HEK293T (cell line): ENCODE results near the gene SLC25A21.

Source experiments
- ARNT ChIP-seq: fragments of 450-650 bp; IDR thresholded peaks from 2 replicates; pipeline ENCODE4 v1.6.1; 2017; ENCODE audit warnings: mild to moderate bottlenecking
- BHLHE40 ChIP-seq: fragments of 450-650 bp; IDR thresholded peaks from 2 replicates; pipeline ENCODE4 v1.6.1; 2016; ENCODE audit warnings: mild to moderate bottlenecking, moderate library complexity, borderline replicate concordance
- CTBP1 ChIP-seq: fragments of 450-650 bp; IDR thresholded peaks from 2 replicates; pipeline ENCODE4 v1.6.1; 2016; ENCODE audit warnings: borderline replicate concordance
- FOXA1 ChIP-seq: fragments of 450-650 bp; IDR thresholded peaks from 2 replicates; pipeline ENCODE4 v1.6.1; 2016; ENCODE audit warnings: mild to moderate bottlenecking
- FOXM1 ChIP-seq: fragments of 450-650 bp; IDR thresholded peaks from 2 replicates; pipeline ENCODE4 v1.6.1; 2017; ENCODE audit warnings: mild to moderate bottlenecking, borderline replicate concordance
- HDGF ChIP-seq: fragments of 450-650 bp; IDR thresholded peaks from 2 replicates; pipeline ENCODE4 v1.6.1; 2017; ENCODE audit warnings: antibody characterized with exemption, borderline replicate concordance
- L3MBTL2 ChIP-seq: fragments of 450-650 bp; conservative IDR thresholded peaks from 2 replicates; pipeline ENCODE4 v1.6.1; 2016; ENCODE audit warnings: mild to moderate bottlenecking
- LEF1 ChIP-seq: fragments of 450-650 bp; IDR thresholded peaks from 2 replicates; pipeline ENCODE4 v1.6.1; 2017; ENCODE audit warnings: mild to moderate bottlenecking, borderline replicate concordance
- NFRKB ChIP-seq: fragments of 450-650 bp; IDR thresholded peaks from 2 replicates; pipeline ENCODE4 v1.6.1; 2016; ENCODE audit warnings: mild to moderate bottlenecking, moderate library complexity
- SP1 ChIP-seq: fragments of 450-650 bp; IDR thresholded peaks from 2 replicates; pipeline ENCODE4 v1.6.1; 2017
- SUZ12 ChIP-seq: fragments of 450-650 bp; IDR thresholded peaks from 2 replicates; pipeline ENCODE4 v1.6.1; 2016; ENCODE audit warnings: mild to moderate bottlenecking
- TARDBP ChIP-seq: fragments of 450-650 bp; IDR thresholded peaks from 2 replicates; pipeline ENCODE4 v1.6.1; 2016
- ZNF384 ChIP-seq: fragments of 450-650 bp; IDR thresholded peaks from 2 replicates; pipeline ENCODE4 v1.6.1; 2016

DNA sequence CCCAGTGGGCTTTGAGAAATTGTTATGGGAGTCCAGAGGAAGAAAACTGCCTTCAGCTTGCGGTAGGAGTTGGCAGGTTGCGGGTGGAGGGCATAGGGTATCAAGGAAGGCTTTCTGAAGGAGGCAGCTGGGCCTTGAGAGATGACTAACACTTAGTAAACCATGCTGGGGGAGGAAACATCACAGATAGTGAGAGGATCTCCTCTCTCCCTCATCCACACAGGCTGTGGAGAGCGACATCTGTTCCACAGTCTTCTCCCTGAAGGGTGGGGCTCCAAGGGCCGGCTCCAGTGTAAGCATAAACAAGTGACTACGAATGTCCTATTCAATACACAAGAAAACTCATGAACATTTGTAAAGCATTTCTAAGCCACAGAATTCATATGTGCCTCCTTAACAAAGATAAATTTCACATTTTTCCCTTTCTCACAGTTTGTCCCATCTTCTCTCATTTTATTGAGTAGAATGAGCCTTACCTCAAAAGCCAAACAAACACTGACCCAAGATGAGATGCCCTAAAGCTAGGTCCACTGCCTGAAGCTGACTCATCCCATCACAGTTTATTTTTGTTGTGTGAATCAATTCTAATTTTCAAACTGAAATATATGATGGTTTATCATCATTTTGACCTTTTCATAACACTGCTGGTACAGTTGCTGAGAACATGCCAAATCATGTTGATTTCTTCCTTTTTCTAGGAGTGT lies 227.9 kb downstream of the SLC25A21 start:
- no peak for TF ChIP-seq FOXA1
- no peak for TF ChIP-seq CTBP1
- no peak for TF ChIP-seq NFRKB
- no peak for TF ChIP-seq TARDBP
- TF ChIP-seq ARNT: no peak
- TF ChIP-seq SP1: no peak
- no peak for TF ChIP-seq BHLHE40
- TF ChIP-seq L3MBTL2: no peak
- TF ChIP-seq SUZ12: no peak
- TF ChIP-seq FOXM1: no peak
- TF ChIP-seq ZNF384: no peak
- TF ChIP-seq LEF1: no peak
- no peak for TF ChIP-seq HDGF
